Fibroblast of skin of right quadriceps (primary cell): ENCODE results near the gene PCDHGA12.

Experiments used
- DNase-seq: peaks from one replicate; pipeline ENCODE4 v3.0.0-alpha.2; 2013

Gene PCDHGA12

GRCh38 chr5:141441571-141442170 is 11.4 kb downstream of the PCDHGA12 start:
- no peak for DNase-seq

DNA sequence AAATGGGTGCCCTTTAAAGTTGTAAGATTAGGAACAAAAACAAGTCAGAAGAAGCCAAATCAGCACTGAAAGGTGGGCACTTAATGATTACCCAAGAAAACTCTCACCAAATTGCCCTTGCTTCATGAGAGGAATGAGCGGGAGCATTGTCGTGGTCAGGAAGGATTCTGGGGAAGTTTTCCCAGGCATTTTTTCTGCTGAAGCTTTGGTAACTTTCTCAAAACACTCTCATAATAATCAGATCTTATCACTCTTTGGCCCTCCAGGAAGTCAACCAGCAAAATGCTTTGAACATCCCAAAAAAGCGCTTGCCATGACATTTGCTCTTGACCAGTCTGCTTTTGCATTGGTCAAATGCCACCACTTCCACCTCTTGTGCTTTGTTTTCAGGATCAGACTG is 35.0 kb downstream of the PCDHGA12 start:
- DNase-seq, result peak; percentile 46

DNA sequence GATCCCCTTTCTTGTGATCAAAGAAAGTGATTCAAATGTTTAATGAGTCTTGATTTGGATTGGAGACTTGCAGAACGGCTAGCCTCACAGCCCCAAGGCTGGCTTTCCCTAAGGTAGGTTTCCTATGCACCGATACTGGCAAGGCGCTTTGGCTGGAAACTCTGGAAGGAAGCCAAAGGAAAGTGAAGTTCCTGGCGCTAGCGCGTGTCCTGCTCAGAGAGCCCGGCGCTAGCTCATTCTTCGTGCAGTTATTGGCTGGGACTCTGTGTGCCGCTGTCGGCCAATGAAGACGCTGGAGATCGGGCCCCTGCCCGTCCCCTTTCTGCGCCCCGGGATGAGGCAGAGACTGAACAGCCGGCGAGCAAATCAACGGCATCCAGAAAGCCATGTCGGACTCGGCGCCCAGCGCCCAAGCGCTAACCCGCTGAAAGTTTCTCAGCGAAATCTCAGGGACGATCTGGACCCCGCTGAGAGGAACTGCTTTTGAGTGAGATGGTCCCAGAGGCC is 45.4 kb downstream of the PCDHGA12 start, which contains the start of gene PCDHGC3:
Gene PCDHGC3, plus strand, starts transcription at position 342 of the 507 bp plus-strand sequence. Its CDS starts 151 bp downstream, at position 493.
- DNase-seq, result peak; percentile 97

GRCh38 chr5:141476132-141476911 is 46.0 kb downstream of the PCDHGA12 start:
- peak; percentile 81 for DNase-seq

DNA sequence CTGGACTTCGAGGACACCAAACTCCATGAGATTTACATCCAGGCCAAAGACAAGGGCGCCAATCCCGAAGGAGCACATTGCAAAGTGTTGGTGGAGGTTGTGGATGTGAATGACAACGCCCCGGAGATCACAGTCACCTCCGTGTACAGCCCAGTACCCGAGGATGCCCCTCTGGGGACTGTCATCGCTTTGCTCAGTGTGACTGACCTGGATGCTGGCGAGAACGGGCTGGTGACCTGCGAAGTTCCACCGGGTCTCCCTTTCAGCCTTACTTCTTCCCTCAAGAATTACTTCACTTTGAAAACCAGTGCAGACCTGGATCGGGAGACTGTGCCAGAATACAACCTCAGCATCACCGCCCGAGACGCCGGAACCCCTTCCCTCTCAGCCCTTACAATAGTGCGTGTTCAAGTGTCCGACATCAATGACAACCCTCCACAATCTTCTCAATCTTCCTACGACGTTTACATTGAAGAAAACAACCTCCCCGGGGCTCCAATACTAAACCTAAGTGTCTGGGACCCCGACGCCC is 46.8 kb downstream of the PCDHGA12 start:
- no peak for DNase-seq

DNA sequence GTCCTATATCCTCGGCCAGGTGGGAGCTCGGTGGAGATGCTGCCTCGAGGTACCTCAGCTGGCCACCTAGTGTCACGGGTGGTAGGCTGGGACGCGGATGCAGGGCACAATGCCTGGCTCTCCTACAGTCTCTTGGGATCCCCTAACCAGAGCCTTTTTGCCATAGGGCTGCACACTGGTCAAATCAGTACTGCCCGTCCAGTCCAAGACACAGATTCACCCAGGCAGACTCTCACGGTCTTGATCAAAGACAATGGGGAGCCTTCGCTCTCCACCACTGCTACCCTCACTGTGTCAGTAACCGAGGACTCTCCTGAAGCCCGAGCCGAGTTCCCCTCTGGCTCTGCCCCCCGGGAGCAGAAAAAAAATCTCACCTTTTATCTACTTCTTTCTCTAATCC is 47.5 kb downstream of the PCDHGA12 start:
- no peak for DNase-seq

DNA sequence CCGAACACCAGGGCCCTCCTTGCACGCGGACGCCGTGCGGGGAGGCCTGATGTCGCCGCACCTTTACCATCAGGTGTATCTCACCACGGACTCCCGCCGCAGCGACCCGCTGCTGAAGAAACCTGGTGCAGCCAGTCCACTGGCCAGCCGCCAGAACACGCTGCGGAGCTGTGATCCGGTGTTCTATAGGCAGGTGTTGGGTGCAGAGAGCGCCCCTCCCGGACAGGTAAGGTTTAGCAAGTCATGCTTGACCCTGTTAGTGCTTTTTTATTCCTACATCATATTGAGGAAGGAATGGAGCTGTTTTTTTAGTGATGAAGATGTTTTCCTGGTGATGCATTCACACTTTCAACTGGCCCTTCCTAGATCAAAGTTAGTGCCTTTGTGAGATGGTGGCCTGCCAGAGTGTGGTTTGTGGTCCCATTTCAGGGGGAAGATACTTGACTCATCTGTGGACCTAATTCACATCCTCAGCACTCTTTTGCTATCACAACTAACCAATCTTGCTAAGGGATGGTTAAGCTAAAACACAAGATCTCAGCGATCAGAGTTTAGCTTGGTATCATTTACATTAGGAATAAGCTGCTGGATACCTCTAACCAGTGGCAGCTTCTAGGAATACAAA is 48.1 kb downstream of the PCDHGA12 start:
- DNase-seq, result peak; percentile 59

DNA sequence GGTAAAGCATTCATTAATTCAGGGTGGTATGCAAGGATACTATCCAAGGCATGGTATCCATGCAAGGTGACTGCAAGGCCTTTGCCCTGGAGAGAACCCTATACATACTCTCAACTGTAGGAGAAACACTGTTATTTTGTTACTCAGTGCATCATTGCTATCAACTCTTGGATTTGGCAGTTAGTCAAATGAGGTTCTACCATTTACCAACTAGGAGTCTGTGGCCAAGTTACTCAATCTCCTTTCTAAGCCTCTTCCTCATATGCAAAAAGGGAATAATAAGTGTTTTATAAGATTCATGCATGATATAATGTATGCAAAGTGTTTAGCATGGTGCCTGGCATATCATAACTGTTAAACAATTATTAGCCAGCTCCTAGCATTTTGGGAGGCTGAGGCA is 49.5 kb downstream of the PCDHGA12 start:
- DNase-seq, result no peak
